Measurements from ENCODE around the gene STON1.
"Not testable (repeated sequence)": the region's sequence is repeated elsewhere in the genome, so short reads cannot be mapped to it uniquely, and the experiment has no call there.

Gene STON1

DNA sequence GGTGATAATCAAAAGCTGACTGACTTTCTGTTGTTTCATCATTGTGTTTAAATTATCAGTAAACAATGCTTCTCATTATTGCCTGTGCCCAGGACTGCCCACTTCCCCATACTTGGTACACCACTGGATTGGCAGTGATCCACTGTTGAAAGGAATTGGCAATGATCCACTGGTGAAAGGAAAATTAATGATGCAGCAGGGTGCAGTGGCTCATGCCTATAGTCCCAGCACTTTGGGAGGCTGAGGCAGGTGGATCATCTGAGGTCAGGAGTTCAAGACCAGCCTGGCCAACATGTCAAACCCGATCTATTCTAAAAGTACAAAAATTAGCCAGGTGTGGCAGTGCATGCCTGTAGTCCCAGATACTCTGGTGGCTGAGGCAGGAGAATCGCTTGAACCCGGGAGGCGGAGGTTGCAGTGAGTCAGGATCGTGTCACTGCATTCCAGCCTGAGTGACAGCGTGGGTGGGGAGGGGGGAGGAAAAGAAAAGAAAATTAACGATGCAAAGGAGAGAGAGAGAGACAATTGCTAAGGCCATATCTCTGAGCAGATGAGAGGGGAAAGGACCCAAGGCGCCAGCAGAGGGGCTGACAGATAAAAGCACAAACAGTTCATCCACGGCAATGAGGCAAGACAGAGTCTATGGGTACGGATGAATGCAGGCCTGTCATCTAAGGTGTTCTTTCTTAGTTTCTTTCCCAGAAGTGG is 77.5 kb downstream of the STON1 start:
- ATAC-seq (ENCODE audit: low read depth) = peak; percentile 42; the same call in 2 of the 3 replicates
- Histone ChIP-seq H3K4me1 (ENCODE audit: insufficient read depth, poor library complexity, severe bottlenecking) (no peaks in the 10 kb centered on the region), H3K27ac (ENCODE audit: poor library complexity, severe bottlenecking) (no peak overlapping the region), H3K36me3 (ENCODE audit: low read depth) (no peaks in the 10 kb centered on the region), H3K4me3 (ENCODE audit: severe bottlenecking) (no peak overlapping the region), H3K9me3 (ENCODE audit: severe bottlenecking) (no peaks in the 10 kb centered on the region), H3K27me3 (ENCODE audit: insufficient read depth, poor library complexity, severe bottlenecking) (no peaks in the 10 kb centered on the region)
- DNase-seq (ENCODE audit: low spot score) = no peak
- TF ChIP-seq, protein P1, sequence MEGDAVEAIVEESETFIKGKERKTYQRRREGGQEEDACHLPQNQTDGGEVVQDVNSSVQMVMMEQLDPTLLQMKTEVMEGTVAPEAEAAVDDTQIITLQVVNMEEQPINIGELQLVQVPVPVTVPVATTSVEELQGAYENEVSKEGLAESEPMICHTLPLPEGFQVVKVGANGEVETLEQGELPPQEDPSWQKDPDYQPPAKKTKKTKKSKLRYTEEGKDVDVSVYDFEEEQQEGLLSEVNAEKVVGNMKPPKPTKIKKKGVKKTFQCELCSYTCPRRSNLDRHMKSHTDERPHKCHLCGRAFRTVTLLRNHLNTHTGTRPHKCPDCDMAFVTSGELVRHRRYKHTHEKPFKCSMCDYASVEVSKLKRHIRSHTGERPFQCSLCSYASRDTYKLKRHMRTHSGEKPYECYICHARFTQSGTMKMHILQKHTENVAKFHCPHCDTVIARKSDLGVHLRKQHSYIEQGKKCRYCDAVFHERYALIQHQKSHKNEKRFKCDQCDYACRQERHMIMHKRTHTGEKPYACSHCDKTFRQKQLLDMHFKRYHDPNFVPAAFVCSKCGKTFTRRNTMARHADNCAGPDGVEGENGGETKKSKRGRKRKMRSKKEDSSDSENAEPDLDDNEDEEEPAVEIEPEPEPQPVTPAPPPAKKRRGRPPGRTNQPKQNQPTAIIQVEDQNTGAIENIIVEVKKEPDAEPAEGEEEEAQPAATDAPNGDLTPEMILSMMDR (IDR thresholded peaks at IDR 0.05; ENCODE audit: poor library complexity, severe bottlenecking) = no peak

DNA sequence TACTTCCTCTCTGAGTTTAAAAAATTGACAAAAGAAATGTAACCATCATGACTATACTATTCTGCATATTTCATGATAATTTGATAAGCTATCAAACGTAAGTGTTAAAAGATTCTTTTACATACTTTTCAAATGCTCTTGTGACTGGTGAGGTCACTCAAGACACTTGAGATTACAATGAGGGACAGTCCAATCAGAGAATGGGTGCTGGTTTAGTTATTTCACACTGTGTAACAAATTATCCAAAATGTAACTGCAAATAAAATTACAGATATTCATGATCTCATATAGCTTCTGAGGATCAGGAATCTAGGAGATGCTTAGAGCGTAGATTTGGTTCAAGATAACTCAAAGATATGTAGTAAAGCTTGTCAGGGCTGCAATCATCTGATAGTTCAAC is 83.3 kb downstream of the STON1 start:
- ATAC-seq (ENCODE audit: low read depth) (no peak), DNase-seq (ENCODE audit: low spot score) (no peak)
- TF ChIP-seq, protein P1 (IDR thresholded peaks at IDR 0.05; ENCODE audit: poor library complexity, severe bottlenecking) = no peak
- H3K9me3 ChIP-seq (ENCODE audit: severe bottlenecking) = no peaks in the 10 kb centered on the region
- H3K27me3 ChIP-seq (ENCODE audit: insufficient read depth, poor library complexity, severe bottlenecking) = no peaks in the 10 kb centered on the region
- H3K4me1 ChIP-seq (ENCODE audit: insufficient read depth, poor library complexity, severe bottlenecking) = no peaks in the 10 kb centered on the region
- no peaks in the 10 kb centered on the region for H3K36me3 ChIP-seq (ENCODE audit: low read depth)
- H3K4me3 ChIP-seq (ENCODE audit: severe bottlenecking) = no peak overlapping the region
- no peak overlapping the region for H3K27ac ChIP-seq (ENCODE audit: poor library complexity, severe bottlenecking)

DNA sequence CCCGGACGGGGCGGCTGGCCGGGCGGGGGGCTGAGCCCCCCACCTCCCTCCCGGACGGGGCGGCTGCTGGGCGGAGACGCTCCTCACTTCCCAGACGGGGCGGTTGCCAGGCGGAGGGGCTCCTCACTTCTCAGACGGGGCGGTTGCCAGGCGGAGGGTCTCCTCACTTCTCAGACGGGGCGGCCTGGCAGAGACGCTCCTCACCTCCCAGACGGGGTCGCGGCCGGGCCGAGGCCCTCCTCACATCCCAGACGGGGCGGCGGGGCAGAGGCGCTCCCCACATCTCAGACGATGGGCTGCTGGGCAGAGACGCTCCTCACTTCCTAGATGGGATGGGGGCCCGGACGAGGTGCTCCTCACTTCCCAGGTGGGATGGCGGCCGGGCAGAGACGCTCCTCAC is 84.6 kb downstream of the STON1 start:
- H3K36me3 ChIP-seq (ENCODE audit: low read depth); H3K4me1 ChIP-seq (ENCODE audit: insufficient read depth, poor library complexity, severe bottlenecking); H3K27ac ChIP-seq (ENCODE audit: poor library complexity, severe bottlenecking); H3K9me3 ChIP-seq (ENCODE audit: severe bottlenecking); H3K4me3 ChIP-seq (ENCODE audit: severe bottlenecking); ATAC-seq (ENCODE audit: low read depth); H3K27me3 ChIP-seq (ENCODE audit: insufficient read depth, poor library complexity, severe bottlenecking); DNase-seq (ENCODE audit: low spot score): not testable (repeated sequence)

DNA sequence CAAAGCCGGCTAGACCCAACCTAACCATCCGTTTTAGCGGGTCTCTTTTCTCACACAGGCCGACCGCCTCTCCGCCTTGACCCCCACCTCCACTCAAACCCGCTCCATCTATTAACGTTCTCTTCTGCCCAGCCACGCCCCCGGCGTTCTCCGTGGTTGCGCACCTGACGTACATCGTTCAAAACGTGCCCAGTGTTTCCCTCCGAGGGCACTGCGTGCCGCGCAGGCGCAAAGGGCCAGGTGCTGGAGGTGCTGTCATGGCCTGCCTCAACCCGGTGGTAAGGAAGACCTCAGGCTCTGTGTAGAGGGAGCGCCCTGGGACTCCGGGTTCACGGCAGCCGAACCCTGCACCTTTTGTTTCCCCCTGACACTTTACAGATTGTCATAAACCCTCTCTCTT is 87.7 kb downstream of the STON1 start, which contains the start of gene GTF2A1L:
TSS of gene GTF2A1L (plus strand) at position 239 of the 400 bp plus-strand sequence. CDS start at position 258, 19 bp downstream.
- TF ChIP-seq, protein P1 (IDR thresholded peaks at IDR 0.05; ENCODE audit: poor library complexity, severe bottlenecking) = no peak
- Histone ChIP-seq H3K4me1 (ENCODE audit: insufficient read depth, poor library complexity, severe bottlenecking) (no peaks in the 10 kb centered on the region), H3K9me3 (ENCODE audit: severe bottlenecking) (no peaks in the 10 kb centered on the region), H3K27ac (ENCODE audit: poor library complexity, severe bottlenecking) (no peak within 1 kb of the TSS), H3K36me3 (ENCODE audit: low read depth) (no peaks in the 10 kb centered on the region), H3K4me3 (ENCODE audit: severe bottlenecking) (no peak within 1 kb of the TSS), H3K27me3 (ENCODE audit: insufficient read depth, poor library complexity, severe bottlenecking) (no peaks in the 10 kb centered on the region)
- ATAC-seq (ENCODE audit: low read depth) = no peak
- no peak for DNase-seq (ENCODE audit: low spot score)

DNA sequence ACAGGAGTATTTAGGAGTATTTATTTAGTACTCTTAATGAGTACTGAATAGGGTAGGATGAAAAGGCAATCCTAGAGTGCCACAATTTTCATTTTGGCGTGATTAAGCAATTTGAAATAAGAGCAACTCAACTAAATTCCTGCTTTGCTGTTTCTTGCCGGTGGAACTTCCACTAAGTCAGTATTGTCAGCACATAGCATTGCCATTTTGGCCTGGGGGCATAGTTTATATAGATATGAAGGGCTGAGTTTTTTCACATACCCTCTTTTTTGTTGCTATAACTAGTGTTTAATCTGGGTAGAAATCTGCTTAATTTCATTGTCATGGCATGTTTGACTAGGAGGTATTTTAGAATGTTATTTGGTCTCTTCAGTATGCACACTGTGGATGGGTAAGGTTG is 89.6 kb downstream of the STON1 start:
- H3K27ac ChIP-seq (ENCODE audit: poor library complexity, severe bottlenecking) = no peak overlapping the region
- DNase-seq (ENCODE audit: low spot score) = no peak
- no peak for ATAC-seq (ENCODE audit: low read depth)

More for the DNA sequence above, 89.6 kb downstream of the STON1 start:
- Histone ChIP-seq H3K4me3 (ENCODE audit: severe bottlenecking) (no peak overlapping the region), H3K9me3 (ENCODE audit: severe bottlenecking) (no peaks in the 10 kb centered on the region), H3K27me3 (ENCODE audit: insufficient read depth, poor library complexity, severe bottlenecking) (no peaks in the 10 kb centered on the region), H3K4me1 (ENCODE audit: insufficient read depth, poor library complexity, severe bottlenecking) (no peaks in the 10 kb centered on the region), H3K36me3 (ENCODE audit: low read depth) (no peaks in the 10 kb centered on the region)
- TF ChIP-seq, protein P1 (IDR thresholded peaks at IDR 0.05; ENCODE audit: poor library complexity, severe bottlenecking) = no peak
